Spleen (tissue), 11 donors: ENCODE measurements around the gene TGFBI. TPM values are rescaled to one million over a fixed set of nuclear protein-coding genes. Genes with fewer than 3 reads are reported as not detected.
A peak's percentile ranks its signal among the peaks of the same experiment; 100 is the strongest.

Source experiments
- DNase-seq: peaks from one replicate; pipeline ENCODE4 v3.0.0-alpha.2; 2020
- H3K27ac ChIP-seq, 8 donors: fragments of 200-600 bp; sonication (generic) in 7 of 8; 1 replicate in 4 of 8; 2 replicates in 4 of 8; pipeline versions ENCODE4 v1.5.0 to v1.8.0; 2016 to 2021; ENCODE audit warnings: inconsistent platforms in 4 of 8, mild to moderate bottlenecking in 4 of 8, moderate library complexity in 1 of 8
- H3K27me3 ChIP-seq, 7 donors: fragments of 200-600 bp; sonication (generic) in 6 of 7; replicated peaks in 1 of 7; 1 replicate in 4 of 7; 2 replicates in 3 of 7; pipeline versions ENCODE4 v1.5.0 to v1.8.0; 2016 to 2021; ENCODE audit warnings: inconsistent platforms in 3 of 7, mild to moderate bottlenecking in 1 of 7
- H3K36me3 ChIP-seq, 6 donors: fragments of 200-600 bp; sonication (generic) in 5 of 6; 1 replicate in 4 of 6; 2 replicates in 2 of 6; pipeline versions ENCODE4 v1.5.0 to v1.8.0; 2016 to 2021; ENCODE audit warnings: inconsistent platforms in 2 of 6
- H3K4me1 ChIP-seq, 6 donors: fragments of 200-600 bp; sonication (generic) in 5 of 6; 1 replicate in 3 of 6; 2 replicates in 3 of 6; pipeline versions ENCODE4 v1.5.0 to v1.8.0; 2016 to 2021; ENCODE audit warnings: inconsistent platforms in 3 of 6
- H3K4me3 ChIP-seq, 8 donors: fragments of 200-600 bp; sonication (generic) in 7 of 8; 1 replicate in 4 of 8; 2 replicates in 4 of 8; pipeline versions ENCODE4 v1.5.0 to v1.8.0; 2016 to 2021; ENCODE audit warnings: inconsistent platforms in 4 of 8, mild to moderate bottlenecking in 4 of 8, moderate library complexity in 2 of 8
- H3K9me3 ChIP-seq, 8 donors: fragments of 200-600 bp; sonication (generic) in 7 of 8; 1 replicate in 4 of 8; 2 replicates in 4 of 8; pipeline versions ENCODE4 v1.5.0 to v1.8.0; 2016 to 2021; ENCODE audit warnings: inconsistent platforms in 4 of 8
- CTCF ChIP-seq, 11 experiments: fragments of 200-600 bp in 7 of 11; fragments of 450-650 bp in 4 of 11; sonication (generic) in 4 of 11; IDR thresholded peaks in 8 of 11; conservative IDR thresholded peaks in 3 of 11; 1 replicate in 7 of 11; 2 replicates in 4 of 11; pipeline versions ENCODE4 v1.4.0 to v1.8.0; 2016 to 2021; ENCODE audit warnings: antibody characterized with exemption in 11 of 11, inconsistent platforms in 4 of 11, mild to moderate bottlenecking in 1 of 11
- POLR2A ChIP-seq, 3 donors: fragments of 450-650 bp; IDR thresholded peaks; one replicate each; pipeline ENCODE4 v1.5.1; 2017; ENCODE audit warnings: antibody characterized with exemption in 3 of 3, mild to moderate bottlenecking in 1 of 3
- POLR2AphosphoS5 ChIP-seq, 3 donors: sonication (generic); formaldehyde crosslinking; IDR thresholded peaks; one replicate each; pipeline ENCODE4 v1.5.1; 2017; ENCODE audit warnings: antibody characterized with exemption in 3 of 3
- WGBS, 5 donors: extraction: QIAGEN DNeasy Blood & Tissue Kit in 3 of 5; methylation state at CpG; one replicate each; pipeline versions ENCODE4 v1.1.5 to v1.1.7; 2013 to 2018; 5-methylcytosine and 5-hydroxymethylcytosine counted together
- intact Hi-C: fragments of 100-400 bp; cut with DNase I; formaldehyde crosslinking; loops from one replicate; pipeline ENCODE4 v1.15.0; 2023; ENCODE audit warnings: low total_unique reads
- polyA plus RNA-seq, 3 donors: library from polyadenylated mRNA; stranded (reverse); fragments of 200-250 nt; gene quantifications; one replicate each; pipeline ENCODE4 v1.2.1, GENCODE V29; 2013
- total RNA-seq, 7 donors: library from RNA; depleted of rRNA in 3 of 7; stranded (reverse); fragments of >200 nt in 3 of 7; fragmentation: NEBNext Ultra II Directional in 4 of 7; extraction: Animal tissue kit (Norgen Biotek cat#: 25700) in 4 of 7; gene quantifications; one replicate each; pipeline versions ENCODE4 v1.1.0 to v1.2.1, GENCODE V29; 2016 to 2021
- donor health status: healthy with polysubstance abuse.
- donor health status: DM: no; HTN: no; CAD: no; lungs with moderate emphysema.
- donor health status: DM: no; HTN: no; CAD: no.
- donor health status: Bipolar disorder and iron deficiency.
- donor health status: healthy.
- donor health status: DM: no; HTN: no; CAD: no.
- donor health status: DM: yes; HTN: yes; CAD: no.

The TGFBI gene
- total and polyA plus RNA-seq, 10 donors: 31.0 to 214 (median 149) TPM

DNA sequence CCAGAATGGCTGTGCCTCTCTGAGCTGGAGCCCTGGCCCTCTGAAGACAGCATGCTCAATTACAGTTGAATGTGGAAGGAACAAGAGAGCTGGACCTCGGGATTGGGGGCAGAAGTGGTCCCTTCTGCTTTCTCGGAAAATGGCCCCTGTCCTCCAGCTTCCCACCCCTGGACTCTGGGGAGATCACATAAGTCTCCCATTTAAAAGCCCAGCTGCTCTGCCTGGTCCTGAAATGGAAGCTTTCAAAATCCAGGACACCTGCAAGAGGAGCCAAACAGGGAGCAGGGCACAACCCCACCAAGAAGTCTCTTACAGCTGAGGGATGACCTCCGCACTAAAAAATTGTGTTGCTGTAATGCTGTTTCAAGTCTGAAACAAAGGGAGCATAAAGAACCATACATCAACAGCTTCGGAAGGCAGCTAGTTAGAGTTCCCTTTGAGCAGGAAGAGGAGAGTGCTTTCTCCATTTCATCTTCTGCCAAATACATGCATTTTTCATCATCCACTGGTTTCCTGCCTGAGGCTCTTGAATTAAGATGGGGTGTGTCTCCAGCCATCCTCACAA, 48.2 kb downstream of the TGFBI start:
- H3K4me3 ChIP-seq: no peak overlapping the region
- no peak overlapping the region for H3K27ac ChIP-seq
- peaks cover 0 to 21% (median 15%) of the 10 kb centered on the region in 6 donors for H3K4me1 ChIP-seq
- H3K9me3 ChIP-seq: no peaks in the 10 kb centered on the region
- H3K36me3 ChIP-seq: no peaks in the 10 kb centered on the region
- peaks cover 0 to 48% (median 12%) of the 10 kb centered on the region in 7 donors for H3K27me3 ChIP-seq
- 78 to 92% (median 88%) methylated on average over 4 of the region's 4 CpGs for WGBS, 5 donors
- intact Hi-C loops: no loop called here
- no peak for DNase-seq
- TF ChIP-seq CTCF (IDR thresholded peaks at IDR 0.05 in 8 of 11, conservative IDR thresholded peaks at IDR 0.05 in 3 of 11) (no peak), POLR2AphosphoS5 (IDR thresholded peaks at IDR 0.05) (no peak), POLR2A (IDR thresholded peaks at IDR 0.05) (no peak)

DNA sequence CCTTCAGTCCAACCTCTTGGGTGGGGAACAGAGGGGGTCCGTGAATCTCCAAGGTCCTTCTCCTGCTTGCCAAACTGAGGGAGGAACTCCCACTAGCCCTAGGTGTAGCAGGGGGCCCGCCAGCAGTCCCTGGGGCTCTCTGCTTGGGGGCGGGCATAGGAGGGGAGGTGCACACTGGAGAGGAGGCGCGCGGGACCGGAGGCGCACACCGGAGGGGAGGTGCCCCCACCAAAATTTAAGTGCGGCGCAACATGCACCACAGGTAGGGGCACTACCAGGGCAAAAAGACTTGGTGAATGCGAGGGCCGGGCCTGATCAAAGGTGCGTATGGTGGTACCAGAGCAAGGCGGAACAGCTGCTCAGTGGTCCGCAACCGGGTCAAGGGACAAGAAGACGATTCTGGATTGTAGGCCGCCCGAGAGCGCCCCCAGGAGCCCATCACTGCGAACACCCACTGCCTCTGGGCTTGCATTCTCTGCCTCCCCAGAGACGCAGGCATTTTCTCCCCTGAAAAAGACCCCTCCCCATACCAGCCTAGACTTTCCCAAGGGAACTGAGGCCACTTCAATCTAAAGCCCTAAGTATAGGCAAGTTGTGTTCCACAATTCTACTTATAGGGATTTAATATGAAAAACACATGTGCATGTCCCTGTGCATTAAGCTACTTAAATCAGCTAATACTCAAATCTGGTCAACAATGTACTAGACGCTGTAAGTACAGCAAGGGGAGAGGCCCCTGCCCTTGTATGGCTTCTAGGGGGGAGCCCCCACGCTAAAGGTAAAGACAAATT, 50.6 kb downstream of the TGFBI start:
- Histone ChIP-seq H3K9me3 (no peaks in the 10 kb centered on the region), H3K27me3 (peaks cover 0 to 65% (median 12%) of the 10 kb centered on the region in 7 donors), H3K4me1 (peaks cover 0 to 28% (median 15%) of the 10 kb centered on the region in 6 donors), H3K36me3 (no peaks in the 10 kb centered on the region), H3K27ac (no peak overlapping the region), H3K4me3 (peak overlapping the region in 4 of 8 donors; percentile 18 to 53 (median 40))
- DNase-seq: no peak
- TF ChIP-seq POLR2A (IDR thresholded peaks at IDR 0.05): no peak
- no peak for TF ChIP-seq CTCF (IDR thresholded peaks at IDR 0.05 in 8 of 11, conservative IDR thresholded peaks at IDR 0.05 in 3 of 11)
- no peak for TF ChIP-seq POLR2AphosphoS5 (IDR thresholded peaks at IDR 0.05)
- intact Hi-C loops: no loop called here
- 38 to 54% (median 52%) methylated on average over 25 of the region's 25 CpGs for WGBS, 5 donors

DNA sequence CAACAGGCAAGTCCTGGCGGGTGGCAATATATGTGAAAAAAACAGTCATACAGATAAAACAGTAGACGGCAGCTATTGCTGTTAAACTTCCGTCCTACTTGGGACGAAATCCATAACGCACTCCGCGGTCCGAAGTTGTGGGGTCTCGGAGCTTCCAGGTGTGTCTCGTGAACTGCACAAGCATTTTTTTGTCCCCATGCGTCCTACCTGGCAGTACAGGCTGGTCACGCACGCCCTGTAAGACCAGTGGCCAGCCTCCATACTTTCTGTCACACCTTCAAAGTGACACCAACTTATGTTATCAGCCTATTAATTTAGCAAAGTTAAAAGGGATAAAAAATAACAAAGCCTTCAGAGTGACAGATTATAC, 51.3 kb downstream of the TGFBI start:
- no peak for DNase-seq
- no peak for TF ChIP-seq CTCF (IDR thresholded peaks at IDR 0.05 in 8 of 11, conservative IDR thresholded peaks at IDR 0.05 in 3 of 11)
- no peak for TF ChIP-seq POLR2AphosphoS5 (IDR thresholded peaks at IDR 0.05)
- no peak for TF ChIP-seq POLR2A (IDR thresholded peaks at IDR 0.05)
- no peaks in the 10 kb centered on the region for H3K9me3 ChIP-seq
- peaks cover 0 to 65% (median 12%) of the 10 kb centered on the region in 7 donors for H3K27me3 ChIP-seq
- peaks cover 0 to 28% (median 15%) of the 10 kb centered on the region in 6 donors for H3K4me1 ChIP-seq
- 13 to 64% (median 53%) methylated on average over 13 of the region's 13 CpGs for WGBS, 5 donors
- intact Hi-C loops: loop anchor here (5.0 to 10.0 kb wide), 2 partner anchors 95 to 133 kb away; no protein-coding TSS in a partner anchor
- peak overlapping the region; percentile 8 to 53 (median 18) for H3K4me3 ChIP-seq
- no peaks in the 10 kb centered on the region for H3K36me3 ChIP-seq
- peak overlapping the region in 1 of 8 donors; percentile 78 for H3K27ac ChIP-seq
